Dedifferentiated amniotic fluid mesenchymal stem cell (primary cell): ENCODE measurements around the gene GNL2.
"Not testable (repeated sequence)": the region's sequence is repeated elsewhere in the genome, so short reads cannot be mapped to it uniquely, and the experiment has no call there.

Experiments
- DNase-seq: peaks from one replicate; pipeline ENCODE4 v3.0.0-alpha.2; 2016; ENCODE audit errors: extremely low spot score

Gene GNL2

DNA sequence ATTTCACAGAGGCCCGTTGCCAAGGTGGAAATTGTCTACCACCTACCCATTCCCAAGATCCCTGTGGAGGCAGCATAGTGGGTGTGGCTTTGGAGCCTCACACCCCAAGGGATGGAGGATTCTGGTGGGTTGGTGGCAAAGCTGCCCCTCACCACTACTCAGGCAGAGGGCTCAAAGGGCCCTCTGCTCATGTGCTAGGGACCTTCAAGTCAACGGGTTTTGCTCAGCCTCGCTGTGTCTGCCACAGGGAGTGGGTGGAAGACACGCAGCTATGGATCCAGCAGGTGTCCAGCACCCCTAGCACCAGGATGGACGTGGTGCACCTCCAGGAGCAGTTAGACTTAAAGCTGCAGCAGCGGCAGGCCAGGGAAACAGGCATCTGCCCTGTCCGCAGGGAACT lies 36.7 kb downstream of the GNL2 start:
- no peak for DNase-seq

DNA sequence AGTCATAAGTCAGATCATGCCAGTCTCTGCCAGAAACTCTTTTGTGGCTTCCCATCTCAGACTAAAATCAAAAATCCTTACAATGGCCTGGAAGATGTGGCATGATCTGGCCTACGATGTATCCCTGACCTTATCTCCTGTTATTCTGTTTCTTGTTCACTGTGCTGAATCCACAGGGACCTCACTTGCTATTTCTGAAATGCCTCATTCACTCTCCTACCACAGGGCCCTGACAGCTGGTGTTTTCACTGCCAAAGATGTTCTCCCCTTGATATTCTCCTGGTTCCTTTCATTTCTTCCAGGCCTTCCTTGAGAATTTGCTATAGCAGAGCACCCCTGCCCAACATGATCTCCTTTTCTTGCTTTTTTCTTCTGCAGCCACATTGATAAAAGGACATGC lies 37.3 kb downstream of the GNL2 start:
- DNase-seq: no peak

DNA sequence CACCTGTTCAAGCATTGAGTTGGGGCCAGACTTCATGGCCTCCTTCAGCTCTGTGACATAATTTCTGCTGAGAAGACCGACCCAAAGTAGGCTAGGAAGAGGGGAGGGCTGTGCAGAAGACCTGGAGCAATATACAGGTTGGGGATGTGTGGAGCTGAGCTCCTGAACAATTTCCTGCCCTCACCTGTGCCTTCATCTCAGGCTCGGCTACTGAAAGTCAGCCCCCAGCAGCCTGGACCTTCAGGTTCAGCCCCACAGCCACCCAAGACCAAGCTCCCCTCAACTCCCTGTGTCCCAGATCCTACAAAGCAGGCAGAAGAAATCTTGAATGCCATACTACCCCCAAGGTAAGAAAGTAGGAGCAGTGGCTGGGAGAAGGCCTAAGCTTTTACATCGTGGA lies 38.3 kb downstream of the GNL2 start:
- no peak for DNase-seq

DNA sequence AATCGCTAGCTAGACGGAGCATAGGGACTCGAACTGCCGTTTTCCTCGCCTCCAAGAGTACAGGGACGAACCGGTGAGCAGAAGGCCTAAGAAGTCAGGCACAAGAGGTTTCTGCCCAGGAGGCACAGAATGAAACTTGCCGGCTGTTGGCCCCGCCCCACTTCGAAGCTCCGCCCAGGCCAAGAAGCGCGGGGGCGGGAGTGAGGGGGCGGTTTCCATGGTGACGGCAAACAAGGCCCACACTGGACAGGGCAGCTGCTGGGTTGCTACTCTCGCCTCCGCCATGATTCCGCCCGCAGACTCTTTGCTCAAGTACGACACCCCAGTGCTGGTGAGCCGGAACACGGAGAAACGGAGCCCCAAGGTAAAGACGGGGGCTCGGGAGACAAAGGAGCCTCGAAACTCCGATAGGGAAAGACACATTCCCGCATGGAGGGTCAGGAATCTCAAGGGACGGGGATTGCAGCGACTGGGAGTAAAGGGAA lies 39.0 kb downstream of the GNL2 start, which contains the start of gene DNALI1:
TSS of gene DNALI1 (plus strand) at position 229 of the 485 bp plus-strand sequence. CDS start at position 284, 55 bp downstream.
- DNase-seq: peak; percentile 87

DNA sequence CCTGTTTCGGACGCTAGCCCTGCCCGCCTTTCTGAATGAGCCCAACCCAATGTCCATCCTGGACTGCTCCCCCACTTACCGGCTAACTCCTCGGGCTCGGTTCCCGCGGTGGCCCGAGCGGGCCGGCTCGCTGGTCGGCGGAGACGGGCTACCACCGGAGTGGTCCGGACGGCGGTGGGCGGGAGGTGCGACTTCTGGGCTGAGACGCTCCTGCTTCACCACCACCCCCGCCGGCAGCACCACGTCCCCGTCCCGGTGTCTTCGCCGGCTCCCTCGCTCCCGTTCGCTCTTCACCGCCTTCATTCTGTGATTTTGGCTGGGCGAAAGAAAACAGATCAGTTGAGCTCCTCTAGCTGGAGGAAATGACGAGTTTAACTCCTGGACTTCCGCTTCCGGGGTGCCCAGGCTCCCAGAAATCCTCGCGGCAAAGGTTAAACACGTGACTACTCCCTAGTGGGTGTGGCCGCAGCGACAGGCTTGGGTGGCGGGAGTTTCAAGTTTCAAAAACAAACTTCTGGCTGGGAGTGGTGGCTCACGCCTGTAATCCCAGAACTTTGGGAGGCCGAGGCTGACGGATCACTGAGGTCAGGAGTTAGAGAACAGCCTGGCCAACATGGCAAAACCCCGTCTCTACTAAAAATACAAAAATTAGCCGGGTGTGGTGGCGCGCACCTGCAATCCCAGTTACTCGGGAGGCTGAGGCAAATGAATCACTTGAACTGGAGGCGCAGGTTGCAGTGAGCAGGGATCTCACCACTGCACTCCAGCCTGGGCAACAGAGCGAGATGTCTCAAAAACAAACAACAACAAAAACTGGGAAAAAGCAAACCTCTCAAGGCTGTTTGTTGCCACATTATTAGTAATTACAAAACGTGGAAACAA lies 41.6 kb downstream of the GNL2 start, which contains the start of gene SNIP1:
TSS of gene SNIP1 (minus strand) at position 367 of the 882 bp plus-strand sequence. CDS start at position 303, 64 bp downstream.
- DNase-seq: peak; percentile 96

DNA sequence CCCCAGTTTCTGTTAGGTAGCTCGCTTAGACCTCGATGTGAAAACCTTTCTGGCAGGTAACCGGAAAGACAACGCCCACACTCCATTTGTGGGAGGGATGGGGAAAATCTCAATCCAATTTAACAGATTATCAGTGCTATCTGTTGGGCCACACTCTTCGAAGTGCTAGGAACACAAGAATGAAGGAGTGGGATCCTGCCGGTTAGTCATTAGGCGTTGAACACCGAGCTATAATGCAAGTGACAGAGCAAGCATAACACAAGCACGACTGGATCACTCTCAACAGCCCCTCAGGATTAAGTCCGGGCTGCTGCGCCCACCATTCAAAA lies 42.2 kb downstream of the GNL2 start:
- no peak for DNase-seq

DNA sequence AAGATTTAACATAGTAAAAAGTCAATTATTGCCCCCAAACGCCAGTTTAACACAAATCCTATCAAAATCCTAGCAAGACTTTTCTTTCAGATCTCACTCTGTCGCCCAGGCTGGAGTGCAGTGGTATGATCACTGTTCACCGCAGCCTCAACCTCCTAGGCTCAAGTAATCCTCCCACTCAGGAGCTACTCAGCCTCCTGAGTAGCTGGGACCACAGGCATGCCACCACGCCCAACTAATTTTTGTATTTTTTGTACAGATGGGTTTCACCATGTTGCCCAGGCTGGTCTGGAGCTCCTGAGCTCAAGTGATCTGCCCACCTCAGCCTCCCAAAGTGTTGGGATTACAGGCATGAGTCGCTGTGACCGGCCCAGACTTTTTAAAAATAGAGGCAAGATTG lies 46.4 kb downstream of the GNL2 start:
- no peak for DNase-seq

DNA sequence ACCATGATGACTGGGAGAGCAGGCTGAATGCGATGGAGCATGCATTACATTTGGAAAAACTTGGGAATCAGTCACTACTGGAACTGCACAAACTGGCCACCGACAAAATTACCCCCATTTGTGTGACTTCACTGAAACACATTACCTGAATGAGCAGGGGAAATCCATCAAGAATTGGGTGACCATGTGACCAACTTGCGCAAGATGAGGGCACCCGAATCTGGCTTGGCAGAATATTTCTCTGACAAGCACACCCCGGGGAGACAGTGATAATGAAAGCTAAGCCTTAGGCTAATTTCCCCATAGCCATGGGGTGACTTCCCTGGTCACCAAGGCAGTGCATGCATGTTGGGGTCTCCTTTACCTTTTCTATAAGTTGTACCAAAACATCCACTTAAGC lies 50.7 kb downstream of the GNL2 start:
- no peak for DNase-seq

DNA sequence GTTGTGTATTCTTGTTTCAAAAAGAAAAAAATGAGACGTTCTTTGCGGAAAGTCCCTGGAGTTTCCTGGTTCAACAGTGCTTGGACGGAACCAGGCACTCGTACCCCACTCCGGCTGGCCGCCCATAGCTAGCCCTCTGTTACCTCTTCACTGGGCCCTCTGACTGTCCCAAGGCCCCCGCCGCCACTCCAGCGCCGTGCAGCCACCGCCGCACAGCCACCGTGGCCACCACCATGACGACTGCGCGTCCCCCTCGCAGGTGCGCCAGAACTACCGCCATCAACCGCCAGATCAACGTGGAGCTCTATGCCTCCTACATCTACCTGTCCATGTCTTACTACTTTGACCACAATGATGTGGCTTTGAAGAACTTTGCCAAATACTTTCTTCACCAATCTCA lies 51.2 kb downstream of the GNL2 start:
- DNase-seq: no peak

DNA sequence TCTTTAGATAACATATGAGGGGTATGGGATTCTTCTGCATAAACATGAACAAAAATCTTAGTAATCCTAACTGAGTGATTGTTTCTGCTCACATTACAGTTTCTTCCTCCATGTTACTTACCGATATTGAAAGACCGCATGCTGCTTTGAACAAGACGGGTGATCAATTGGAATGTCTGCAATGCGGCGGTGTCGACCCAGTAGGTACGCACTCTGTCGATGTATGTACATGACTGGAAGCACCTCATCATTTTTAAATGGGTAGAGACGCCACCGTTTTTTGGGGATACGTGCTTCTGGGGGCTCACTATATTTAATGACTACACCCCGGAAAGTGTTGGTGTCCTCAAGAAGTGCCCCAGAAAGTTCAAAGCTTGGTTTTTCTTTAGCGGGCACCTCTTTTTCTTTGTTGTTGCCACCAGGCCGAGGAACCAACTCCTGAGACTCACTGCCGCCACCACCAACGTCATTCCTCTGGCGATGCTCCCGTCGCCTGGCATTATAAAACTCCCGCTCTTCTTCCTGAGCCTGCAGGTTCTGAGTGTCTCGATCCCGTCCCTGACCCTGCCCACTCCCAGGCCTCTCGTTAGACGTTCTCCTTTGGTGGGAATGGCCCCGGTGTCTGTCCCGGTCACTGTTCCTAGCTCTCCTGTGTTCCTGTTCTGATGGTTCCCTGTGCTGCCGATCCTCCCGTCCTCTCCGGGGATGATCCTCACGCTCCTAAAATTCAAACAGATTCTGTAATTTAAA lies 55.5 kb downstream of the GNL2 start:
- DNase-seq: peak; percentile 1

DNA sequence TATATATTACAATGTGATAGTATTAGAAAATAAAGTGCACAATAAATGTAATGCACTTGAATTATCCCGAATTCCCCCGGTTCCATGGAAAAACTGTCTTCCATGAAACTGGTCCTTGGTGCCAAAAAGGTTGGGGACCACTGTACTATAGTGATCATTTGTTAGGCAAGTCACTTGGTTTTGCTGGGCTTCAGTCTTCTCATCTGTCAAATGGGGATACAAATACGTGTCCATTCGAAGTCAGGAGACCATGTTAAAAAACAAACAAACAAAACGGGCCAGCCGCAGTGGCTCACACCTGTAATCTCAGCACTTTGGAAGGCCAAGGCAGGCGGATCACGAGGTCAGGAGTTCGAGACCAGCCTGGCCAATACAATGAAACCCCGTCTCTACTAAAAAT lies 56.6 kb downstream of the GNL2 start:
- DNase-seq: peak; percentile 11

DNA sequence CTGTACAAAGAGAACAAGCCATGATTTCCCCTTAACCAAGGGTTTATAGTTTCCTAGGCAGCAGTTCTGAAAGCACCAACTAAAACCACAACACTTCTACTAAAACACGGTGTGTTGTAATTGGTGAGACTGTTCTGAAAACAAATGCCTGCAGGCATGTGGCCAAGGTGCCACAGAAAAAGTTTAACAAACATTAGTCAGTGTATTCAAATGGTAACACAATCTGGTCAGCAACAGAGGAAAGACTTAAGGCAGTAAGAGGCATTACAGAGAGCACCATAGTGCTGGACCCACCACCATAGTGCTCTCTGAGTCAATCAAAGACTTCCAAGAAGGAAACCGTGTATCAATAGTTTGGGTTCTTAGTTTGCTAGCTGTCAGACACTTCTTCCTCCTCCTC lies 58.4 kb downstream of the GNL2 start:
- peak; percentile 14 for DNase-seq

DNA sequence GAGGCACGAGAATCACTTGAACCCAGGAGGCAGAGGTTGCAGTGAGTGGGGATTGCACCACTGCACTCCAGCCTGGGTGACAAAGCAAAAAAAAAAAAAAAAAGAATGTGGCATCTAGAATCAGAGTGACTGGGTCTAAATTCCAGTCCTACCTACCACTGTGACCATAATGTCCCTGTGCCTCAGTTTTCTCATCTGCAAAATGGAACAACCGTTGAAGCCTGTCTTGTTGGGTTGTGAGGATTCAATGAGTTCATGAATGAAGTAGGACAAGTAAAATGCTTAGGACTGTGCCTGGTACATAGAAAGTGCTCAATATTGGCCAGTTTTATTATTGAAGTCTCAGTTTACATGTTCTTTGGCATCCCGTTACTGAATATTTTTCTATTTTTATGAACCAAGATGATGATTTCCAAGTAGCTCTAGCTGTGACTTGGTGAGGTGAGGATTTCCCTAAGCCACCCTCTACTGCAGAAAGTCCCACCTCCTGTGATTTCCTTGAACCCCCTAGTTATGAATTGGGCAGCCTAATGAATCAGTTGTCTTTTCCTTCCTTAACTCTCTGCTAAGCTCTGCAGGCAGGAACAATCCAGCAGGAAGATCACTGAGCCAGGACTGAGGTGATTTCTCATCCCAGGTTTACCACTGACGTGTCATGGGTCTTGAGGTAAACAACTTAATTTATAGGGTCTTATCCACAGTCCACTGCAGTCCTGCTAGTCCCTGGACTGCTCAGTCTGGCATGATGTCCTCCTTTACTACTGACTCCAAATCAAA lies 62.2 kb downstream of the GNL2 start:
- DNase-seq: peak; percentile 11

DNA sequence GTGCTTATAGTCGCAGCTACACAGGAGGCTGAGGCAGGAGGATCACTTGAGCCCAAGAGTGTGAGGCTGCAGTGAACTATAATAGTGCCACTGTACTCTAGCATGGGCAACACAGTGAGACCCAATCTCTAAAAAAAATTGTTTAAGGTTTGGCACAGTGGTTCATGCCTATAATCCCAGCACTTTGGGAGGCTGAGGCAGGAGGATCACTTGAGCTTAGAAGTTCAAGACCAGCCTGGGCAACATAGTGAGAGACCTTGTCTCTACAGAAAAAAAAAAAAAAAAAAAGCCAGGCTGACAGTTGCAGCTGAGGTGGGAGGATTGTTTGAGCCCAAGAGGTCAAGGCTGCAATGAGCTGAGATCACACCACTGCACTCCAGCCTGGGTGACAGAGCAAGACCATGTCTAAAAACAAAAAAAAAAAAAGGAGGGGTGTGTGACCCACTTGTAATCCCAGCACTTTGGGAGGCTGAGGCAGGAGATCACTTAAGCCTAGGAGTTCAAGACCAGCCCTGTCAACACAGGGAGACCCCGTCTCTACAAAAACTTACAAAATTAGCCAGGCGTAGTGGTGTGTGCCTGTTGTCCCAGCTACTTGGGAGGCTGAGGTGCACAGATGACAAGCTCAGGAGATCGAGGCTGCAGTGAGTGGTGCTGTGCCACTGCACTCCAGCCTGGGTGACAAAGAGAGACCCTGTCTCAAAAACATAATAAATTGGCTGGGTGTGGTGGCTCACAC lies 63.1 kb downstream of the GNL2 start:
- peak; percentile 13 for DNase-seq

DNA sequence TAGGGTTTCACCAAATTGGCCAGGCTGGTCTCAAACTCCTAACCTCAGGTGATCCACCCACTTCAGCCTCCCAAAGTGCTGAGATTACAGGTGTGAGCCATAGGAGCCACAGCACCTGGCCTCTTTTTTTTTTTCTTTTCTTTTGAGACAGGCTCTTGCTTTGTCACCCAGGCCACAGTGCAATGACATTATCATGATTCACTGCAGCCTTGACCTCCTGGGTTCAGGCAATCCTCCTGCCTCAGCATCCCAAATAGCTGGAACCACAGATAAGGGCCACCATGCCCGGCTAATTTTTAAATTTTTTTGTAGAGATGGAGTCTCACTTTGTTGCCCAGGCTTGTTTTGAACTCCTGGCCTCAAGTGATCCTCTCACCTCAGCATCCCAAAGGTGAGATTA lies 65.8 kb downstream of the GNL2 start:
- DNase-seq: not testable (repeated sequence)

DNA sequence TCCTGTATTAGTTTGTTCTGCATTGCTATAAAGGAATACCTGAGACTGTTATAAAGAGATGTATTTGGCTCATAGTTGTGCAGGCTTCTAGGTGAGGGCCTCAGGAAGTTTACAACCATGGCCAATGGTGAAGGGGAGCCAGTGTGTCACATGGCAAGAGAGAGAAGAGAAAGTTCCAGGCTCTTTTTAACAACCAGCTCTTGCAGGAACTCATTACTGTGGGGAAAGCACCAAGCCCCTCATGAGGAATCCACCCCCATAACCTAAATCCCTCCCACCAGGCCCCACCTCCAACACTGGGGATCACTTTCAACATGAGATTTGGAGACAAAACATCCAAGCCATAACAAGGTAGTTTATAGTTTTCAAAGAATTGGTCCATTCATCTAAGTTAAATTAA lies 76.1 kb downstream of the GNL2 start:
- no peak for DNase-seq

DNA sequence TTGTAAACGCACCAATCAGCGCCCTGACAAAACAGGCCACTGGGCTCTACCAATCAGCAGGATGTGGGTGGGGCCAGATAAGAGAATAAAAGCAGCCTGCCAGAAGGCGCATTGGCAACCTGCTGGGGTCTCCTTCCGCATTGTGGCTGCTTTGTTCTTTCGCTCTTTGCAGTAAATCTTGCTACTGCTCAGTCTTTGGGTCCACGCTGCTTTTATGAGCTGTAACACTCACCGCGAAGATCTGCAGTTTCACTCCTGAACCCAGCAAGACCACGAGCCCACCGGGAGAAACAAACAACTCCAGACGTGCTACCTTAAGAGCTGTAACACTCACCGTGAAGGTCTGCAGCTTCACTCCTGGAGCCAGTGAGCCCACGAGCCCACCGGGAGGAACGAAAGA lies 76.8 kb downstream of the GNL2 start:
- not testable (repeated sequence) for DNase-seq

DNA sequence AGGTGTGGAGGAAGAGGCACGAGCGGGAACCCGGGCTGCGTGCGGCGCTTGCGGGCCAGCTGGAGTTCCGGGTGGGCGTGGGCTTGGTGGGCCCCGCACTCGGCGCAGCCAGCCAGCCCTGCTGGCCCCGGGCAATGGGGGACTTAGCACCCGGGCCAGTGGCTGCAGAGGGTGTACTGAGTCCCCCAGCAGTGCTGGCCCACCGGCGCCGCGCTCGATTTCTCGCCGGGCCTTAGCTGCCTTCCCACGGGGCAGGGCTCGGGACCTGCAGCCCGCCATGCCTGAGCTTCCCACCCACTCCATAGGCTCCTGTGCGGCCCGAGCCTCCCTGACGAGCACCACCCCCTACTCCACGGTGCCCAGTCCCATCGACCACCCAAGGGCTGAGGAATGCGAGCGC lies 77.5 kb downstream of the GNL2 start:
- not testable (repeated sequence) for DNase-seq

DNA sequence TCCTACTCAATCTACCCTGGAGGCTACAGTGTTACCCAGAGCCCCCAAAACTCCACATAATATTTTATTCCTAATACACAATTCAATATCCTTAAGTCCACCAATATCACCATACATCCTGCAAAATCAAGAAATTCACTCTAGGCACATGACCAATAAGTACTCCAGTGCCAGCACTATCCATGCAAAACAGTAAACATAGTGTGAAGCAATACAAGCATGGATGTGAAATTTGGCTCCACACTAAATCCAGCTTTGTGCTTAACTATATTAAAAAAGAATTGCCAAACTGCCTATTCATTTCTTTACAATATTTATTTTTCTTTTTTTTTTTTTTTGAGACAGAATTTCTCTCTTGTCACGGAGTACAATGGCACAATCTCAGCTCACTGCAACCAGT lies 78.2 kb downstream of the GNL2 start:
- DNase-seq: peak; percentile 7
